K562 (cell line): Measurements from ENCODE around the gene SLC13A3. TPM values are rescaled to one million over a fixed set of nuclear protein-coding genes. Genes with fewer than 3 reads are reported as not detected.

Experiments
- ADNP ChIP-seq: fragments of 200-800 bp; sonication (Bioruptor generic); IDR thresholded peaks from 2 replicates; pipeline ENCODE4 v1.6.1; 2016; ENCODE audit warnings: missing genetic modification characterization, missing compliant biosample characterization
- ARNT ChIP-seq, 2 experiments: fragments of 450-650 bp; IDR thresholded peaks; 2 replicates each; pipeline ENCODE4 v1.6.1; 2016; ENCODE audit warnings: mild to moderate bottlenecking in 1 of 2
- BCOR ChIP-seq: fragments of 450-650 bp; IDR thresholded peaks from 2 replicates; pipeline ENCODE4 v1.6.1; 2016
- C11orf30 ChIP-seq: fragments of 450-650 bp; IDR thresholded peaks from 2 replicates; pipeline ENCODE4 v1.6.1; 2016; ENCODE audit warnings: low read depth, mild to moderate bottlenecking
- CCNT2 ChIP-seq: IDR thresholded peaks from 2 replicates; pipeline ENCODE4 v1.6.1; 2011; ENCODE audit warnings: borderline replicate concordance, low read depth, mild to moderate bottlenecking, moderate library complexity, mixed read lengths, low read length; ENCODE audit not compliant: insufficient read length; ENCODE audit errors: extremely low read depth
- CEBPB ChIP-seq: fragments of 450-650 bp; IDR thresholded peaks from 2 replicates; pipeline ENCODE4 v1.6.1; 2016; ENCODE audit warnings: missing genetic modification characterization, missing compliant biosample characterization
- CREB3L1 ChIP-seq: fragments of 450-650 bp; IDR thresholded peaks from 2 replicates; pipeline ENCODE4 v1.6.1; 2014; ENCODE audit warnings: low read depth, mild to moderate bottlenecking, moderate library complexity, borderline replicate concordance
- FOXM1 ChIP-seq, 2 experiments: fragments of 450-650 bp in 1 of 2; sonication (generic) in 1 of 2; formaldehyde crosslinking in 1 of 2; IDR thresholded peaks; 2 replicates each; pipeline versions ENCODE4 v1.6.1 to v1.9.0; 2017 to 2022; ENCODE audit warnings: low read depth in 2 of 2, mild to moderate bottlenecking in 2 of 2, missing genetic modification reagents in 1 of 2, moderate library complexity in 1 of 2
- GATAD2B ChIP-seq: fragments of 450-650 bp; IDR thresholded peaks from 2 replicates; pipeline ENCODE4 v1.6.1; 2017; ENCODE audit warnings: mild to moderate bottlenecking, borderline replicate concordance
- GTF2F1 ChIP-seq: IDR thresholded peaks from 2 replicates; pipeline ENCODE4 v1.6.1; 2011; ENCODE audit warnings: low read depth, low read length, improper control_type of control experiment
- MAFG ChIP-seq: fragments of 450-650 bp; conservative IDR thresholded peaks from 2 replicates; pipeline ENCODE4 v1.6.1; 2016; ENCODE audit warnings: missing genetic modification characterization, missing compliant biosample characterization
- MEIS2 ChIP-seq: fragments of 450-650 bp; IDR thresholded peaks from 2 replicates; pipeline ENCODE4 v1.6.1; 2014; ENCODE audit warnings: mild to moderate bottlenecking; ENCODE audit not compliant: partially characterized antibody
- POLR2A ChIP-seq: fragments of 450-650 bp; conservative IDR thresholded peaks from 2 replicates; pipeline ENCODE4 v1.6.1; 2016
- PREB ChIP-seq: sonication (generic); formaldehyde crosslinking; IDR thresholded peaks from 2 replicates; pipeline ENCODE4 v1.8.1; 2023; ENCODE audit warnings: mild to moderate bottlenecking, missing genetic modification reagents
- RBM25 ChIP-seq: fragments of 200-400 bp; formaldehyde crosslinking; IDR thresholded peaks from 2 replicates; pipeline ENCODE4 v1.6.1; 2018; ENCODE audit warnings: low read length, low read depth, moderate library complexity; ENCODE audit not compliant: severe bottlenecking
- RFX7 ChIP-seq: fragments of 250-450 bp; sonication (Bioruptor Pico); IDR thresholded peaks from 2 replicates; pipeline ENCODE4 v1.5.1; 2021; ENCODE audit warnings: mild to moderate bottlenecking
- TAL1 ChIP-seq: fragments of 450-650 bp; IDR thresholded peaks from 2 replicates; pipeline ENCODE4 v1.6.1; 2016; ENCODE audit warnings: mild to moderate bottlenecking
- TCF7 ChIP-seq: sonication (generic); IDR thresholded peaks from 2 replicates; pipeline ENCODE4 v1.6.1; 2016; ENCODE audit warnings: antibody characterized with exemption, borderline replicate concordance
- ZBTB11 ChIP-seq, 3 experiments: fragments of 200-800 bp in 1 of 3; fragments of 250-450 bp in 1 of 3; fragments of 450-650 bp in 1 of 3; sonication (Bioruptor Pico) in 1 of 3; sonication (Bioruptor generic) in 1 of 3; formaldehyde crosslinking in 1 of 3; IDR thresholded peaks; 2 replicates each; pipeline versions ENCODE4 v1.6.1 to v1.8.0; 2016 to 2022; ENCODE audit warnings: mild to moderate bottlenecking in 2 of 3, missing genetic modification characterization in 2 of 3, missing compliant biosample characterization in 1 of 3, moderate library complexity in 1 of 3
- ZNF184 ChIP-seq: sonication (generic); formaldehyde crosslinking; IDR thresholded peaks from 2 replicates; pipeline ENCODE4 v1.5.0; 2020; ENCODE audit warnings: missing genetic modification reagents
- ZNF717 ChIP-seq: fragments of 250-450 bp; sonication (Bioruptor Pico); IDR thresholded peaks from 2 replicates; pipeline ENCODE4 v1.5.0; 2021
- polyA plus RNA-seq, 8 experiments: library from polyadenylated mRNA; depleted of rRNA in 4 of 8; stranded (reverse) in 5 of 8; unstranded in 3 of 8; fragments of >200 nt; fragmentation: Nextera tagmentation in 2 of 8; fragmentation: Illumina TruSeq in 1 of 8; extraction: Ambion mirVana in 2 of 8; extraction: Trizol in 1 of 8; gene quantifications; 2 replicates each; pipeline versions ENCODE4 v1.2.1 to v1.2.3, GENCODE V29; 2011 to 2014; ENCODE audit warnings: inconsistent platforms in 1 of 8, missing spikeins in 1 of 8
- total RNA-seq, 7 experiments: library from RNA; depleted of rRNA in 6 of 7; stranded (reverse); fragments of >200 nt in 6 of 7; fragmentation: Illumina TruSeq in 2 of 7; extraction: Trizol in 2 of 7; gene quantifications; 2 replicates each; pipeline versions ENCODE4 v1.2.1 to v1.2.3, GENCODE V29; 2011 to 2021; ENCODE audit warnings: low replicate concordance in 1 of 7

SLC13A3 gene
- total and polyA plus RNA-seq, 9 of the 15 experiments (the other 6 are each of a cell fraction or from before 2014, with no cell fraction given) = 5.5 to 16.4 (median 8.5) TPM

- TF ChIP-seq ZBTB11 (CRISPR knock-in tag; IDR thresholded peaks at IDR 0.05) (no peak), PREB (CRISPR knock-in tag) (no peak), FOXM1 (IDR thresholded peaks at IDR 0.05; ENCODE audit: low read depth) (no peak), FOXM1 (CRISPR knock-in tag; IDR thresholded peaks at IDR 0.05; ENCODE audit: low read depth) (no peak), ADNP (tag) (peak; percentile 74), GTF2F1 (no peak), CREB3L1 (peak; percentile 35; the same call in 1 of the 2 replicates), CCNT2 (no peak), POLR2A (no peak), ARNT (IDR thresholded peaks at IDR 0.05) (no peak), RBM25 (peak; percentile 93), TCF7 (no peak), ZNF184 (no peak), ZNF717 (CRISPR knock-in tag) (no peak), CEBPB (tag) (peak; percentile 97), C11orf30 (peak; percentile 53), MAFG (tag) (peak; percentile 51; the same call in 1 of the 2 replicates), TAL1 (peak; percentile 28; the same call in 1 of the 2 replicates), GATAD2B (0 out of 2 replicates have a peak, but pooled peaks have one; percentile 31), RFX7 (CRISPR knock-in tag) (no peak), MEIS2 (peak; percentile 87), BCOR (peak; percentile 79)
Measured at GRCh38 chr20:46573788-46574584, 77.3 kb downstream of the SLC13A3 start (continued).
